Panc1 (cell line): Measurements from ENCODE around the gene FABP7. TPM values are rescaled to one million over a fixed set of nuclear protein-coding genes. Genes with fewer than 3 reads are reported as not detected.
A peak's percentile ranks its signal among the peaks of the same experiment; 100 is the strongest.

Source experiments
- ATAC-seq: fragments of 200-7000 bp; cut with Tn5 transposase; 2 replicates; pipeline ENCODE4 v1.9.1; 2020; ENCODE audit warnings: mild to moderate bottlenecking, moderate library complexity
- BruUV-seq: library from RNA; stranded (reverse); fragments of 400-500 nt; replicated peaks from 2 replicates; lab custom pipeline; 2021; lab: Mats Ljungman, UMichigan
- CTCF ChIA-PET: fragments of 300-600 bp; sonication (Branson Sonifier 250); formaldehyde crosslinking; loops from one replicate; lab custom pipeline; 2022; ENCODE audit warnings: antibody characterized with exemption; lab: Charles Lee
- POLR2A ChIA-PET: fragments of 300-600 bp; sonication (Branson Sonifier 250); formaldehyde crosslinking; loops from one replicate; lab custom pipeline; 2022; ENCODE audit warnings: antibody characterized with exemption; lab: Charles Lee
- DNase-seq: peaks from one replicate; pipeline ENCODE4 v3.0.0-alpha.2; 2010; ENCODE audit warnings: low read depth, low spot score
- H3K27ac ChIP-seq: 2 replicates; pipeline ENCODE4 v1.5.1; 2011; ENCODE audit warnings: mild to moderate bottlenecking, low read length, inconsistent platforms
- H3K27me3 ChIP-seq: fragments of 200-500 bp; sonication (Bioruptor generic); 2 replicates; pipeline ENCODE4 v1.6.0; 2014; ENCODE audit warnings: low read length, inconsistent platforms; ENCODE audit not compliant: control insufficient read depth, insufficient read depth
- H3K36me3 ChIP-seq: fragments of 200-500 bp; sonication (Bioruptor generic); 2 replicates; pipeline ENCODE4 v1.5.1; 2014; ENCODE audit warnings: inconsistent platforms, mild to moderate bottlenecking, low read length, moderate library complexity; ENCODE audit not compliant: control insufficient read depth, insufficient read depth
- H3K4me1 ChIP-seq: 2 replicates; pipeline ENCODE4 v1.5.1; 2011; ENCODE audit warnings: inconsistent platforms, mild to moderate bottlenecking, low read length, moderate library complexity; ENCODE audit not compliant: control insufficient read depth, insufficient read depth
- H3K4me3 ChIP-seq, 2 experiments: 2 replicates each; pipeline ENCODE4 v1.5.1; 2011 to 2012; ENCODE audit warnings: low read depth in 2 of 2, low read length in 2 of 2, mild to moderate bottlenecking in 2 of 2, inconsistent platforms in 1 of 2, moderate library complexity in 1 of 2
- H3K9me3 ChIP-seq: fragments of 200-500 bp; sonication (Bioruptor generic); 2 replicates; pipeline ENCODE4 v1.5.1; 2014; ENCODE audit warnings: low read depth, mild to moderate bottlenecking, inconsistent platforms, low read length, moderate library complexity; ENCODE audit not compliant: control insufficient read depth, insufficient read depth
- POLR2AphosphoS5 ChIP-seq: IDR thresholded peaks from 2 replicates; pipeline ENCODE4 v1.6.1; 2012; ENCODE audit warnings: mild to moderate bottlenecking, low read depth, low read length, moderate library complexity
- SIN3A ChIP-seq: IDR thresholded peaks from 2 replicates; pipeline ENCODE4 v1.6.1; 2012; ENCODE audit warnings: low read depth, mild to moderate bottlenecking, low read length, moderate library complexity, borderline replicate concordance; ENCODE audit not compliant: insufficient read depth
- TCF7L2 ChIP-seq: IDR thresholded peaks from 2 replicates; pipeline ENCODE4 v1.6.1; 2011; ENCODE audit warnings: mild to moderate bottlenecking, low read depth, low read length, inconsistent platforms
- in situ Hi-C: cut with HindIII; loops from 2 replicates; pipeline ENCODE4 v1.10.0; 2016; ENCODE audit warnings: low sequenced_read_pairs, low pct_unique_long_range_greater_than_20kb
- intact Hi-C: fragments of 100-400 bp; cut with micrococcal nuclease; formaldehyde crosslinking; loops from one replicate; pipeline ENCODE4 v1.10.0; 2022; ENCODE audit not compliant: unreplicated experiment
- total RNA-seq: library from RNA; stranded (reverse); gene quantifications from one replicate; pipeline ENCODE4 v1.2.1, GENCODE V29; 2021; ENCODE audit not compliant: unreplicated experiment
- TF ChIP-seq, protein P1 (sequence below): fragments of 450-650 bp; IDR thresholded peaks from 2 replicates; pipeline ENCODE4 v1.5.1; 2017; ENCODE audit warnings: mild to moderate bottlenecking
- TF ChIP-seq, protein P2 (sequence below), 2 experiments: IDR thresholded peaks; 2 replicates each; pipeline ENCODE4 v1.6.1; 2011 to 2012; ENCODE audit warnings: low read depth in 2 of 2, control low read depth in 1 of 2, low read length in 1 of 2, mild to moderate bottlenecking in 1 of 2, moderate library complexity in 1 of 2; ENCODE audit not compliant: insufficient read depth in 1 of 2

Gene FABP7
- total RNA-seq, 1 experiment from 2014 or later = not detected

DNA sequence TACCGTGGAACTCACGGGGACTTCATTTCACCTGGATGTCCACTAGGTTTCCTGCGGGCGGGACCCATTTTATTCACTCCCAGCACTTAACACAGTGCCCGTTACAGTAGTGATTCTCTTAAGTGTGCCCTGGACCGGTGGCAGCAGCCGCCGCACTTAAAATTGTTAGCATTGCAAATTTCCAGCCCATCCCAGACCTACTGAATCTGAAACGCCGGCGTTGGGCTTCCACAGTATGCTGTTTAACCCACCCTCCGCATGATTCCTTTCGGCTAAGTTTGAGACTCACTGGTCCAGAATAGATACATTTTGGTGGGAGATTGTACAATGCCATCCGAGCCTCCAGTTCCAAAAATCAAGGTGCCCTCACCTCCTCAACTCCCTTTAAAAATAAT is 10.5 kb downstream of the FABP7 start:
- Histone ChIP-seq H3K4me1 (peaks cover 9% of the 10 kb centered on the region; the same call in 1 of the 2 replicates), H3K4me3 (peak overlapping the region; percentile 65 to 70), H3K27me3 (peaks cover 4% of the 10 kb centered on the region; the same call in 1 of the 2 replicates), H3K36me3 (no peaks in the 10 kb centered on the region), H3K27ac (peak overlapping the region; percentile 68), H3K9me3 (no peaks in the 10 kb centered on the region)
- DNase-seq = no peak
- POLR2A ChIA-PET = interaction anchor here (0.6 kb wide), 1 partner anchor 138 kb away, joined by 3 read pairs; no protein-coding TSS in a partner anchor
- BruUV-seq = no TSS peak
- in situ Hi-C loops = no loop called here
- no peak for TF ChIP-seq POLR2AphosphoS5
- TF ChIP-seq, protein P1, sequence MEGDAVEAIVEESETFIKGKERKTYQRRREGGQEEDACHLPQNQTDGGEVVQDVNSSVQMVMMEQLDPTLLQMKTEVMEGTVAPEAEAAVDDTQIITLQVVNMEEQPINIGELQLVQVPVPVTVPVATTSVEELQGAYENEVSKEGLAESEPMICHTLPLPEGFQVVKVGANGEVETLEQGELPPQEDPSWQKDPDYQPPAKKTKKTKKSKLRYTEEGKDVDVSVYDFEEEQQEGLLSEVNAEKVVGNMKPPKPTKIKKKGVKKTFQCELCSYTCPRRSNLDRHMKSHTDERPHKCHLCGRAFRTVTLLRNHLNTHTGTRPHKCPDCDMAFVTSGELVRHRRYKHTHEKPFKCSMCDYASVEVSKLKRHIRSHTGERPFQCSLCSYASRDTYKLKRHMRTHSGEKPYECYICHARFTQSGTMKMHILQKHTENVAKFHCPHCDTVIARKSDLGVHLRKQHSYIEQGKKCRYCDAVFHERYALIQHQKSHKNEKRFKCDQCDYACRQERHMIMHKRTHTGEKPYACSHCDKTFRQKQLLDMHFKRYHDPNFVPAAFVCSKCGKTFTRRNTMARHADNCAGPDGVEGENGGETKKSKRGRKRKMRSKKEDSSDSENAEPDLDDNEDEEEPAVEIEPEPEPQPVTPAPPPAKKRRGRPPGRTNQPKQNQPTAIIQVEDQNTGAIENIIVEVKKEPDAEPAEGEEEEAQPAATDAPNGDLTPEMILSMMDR = no peak
- TF ChIP-seq, protein P2, sequence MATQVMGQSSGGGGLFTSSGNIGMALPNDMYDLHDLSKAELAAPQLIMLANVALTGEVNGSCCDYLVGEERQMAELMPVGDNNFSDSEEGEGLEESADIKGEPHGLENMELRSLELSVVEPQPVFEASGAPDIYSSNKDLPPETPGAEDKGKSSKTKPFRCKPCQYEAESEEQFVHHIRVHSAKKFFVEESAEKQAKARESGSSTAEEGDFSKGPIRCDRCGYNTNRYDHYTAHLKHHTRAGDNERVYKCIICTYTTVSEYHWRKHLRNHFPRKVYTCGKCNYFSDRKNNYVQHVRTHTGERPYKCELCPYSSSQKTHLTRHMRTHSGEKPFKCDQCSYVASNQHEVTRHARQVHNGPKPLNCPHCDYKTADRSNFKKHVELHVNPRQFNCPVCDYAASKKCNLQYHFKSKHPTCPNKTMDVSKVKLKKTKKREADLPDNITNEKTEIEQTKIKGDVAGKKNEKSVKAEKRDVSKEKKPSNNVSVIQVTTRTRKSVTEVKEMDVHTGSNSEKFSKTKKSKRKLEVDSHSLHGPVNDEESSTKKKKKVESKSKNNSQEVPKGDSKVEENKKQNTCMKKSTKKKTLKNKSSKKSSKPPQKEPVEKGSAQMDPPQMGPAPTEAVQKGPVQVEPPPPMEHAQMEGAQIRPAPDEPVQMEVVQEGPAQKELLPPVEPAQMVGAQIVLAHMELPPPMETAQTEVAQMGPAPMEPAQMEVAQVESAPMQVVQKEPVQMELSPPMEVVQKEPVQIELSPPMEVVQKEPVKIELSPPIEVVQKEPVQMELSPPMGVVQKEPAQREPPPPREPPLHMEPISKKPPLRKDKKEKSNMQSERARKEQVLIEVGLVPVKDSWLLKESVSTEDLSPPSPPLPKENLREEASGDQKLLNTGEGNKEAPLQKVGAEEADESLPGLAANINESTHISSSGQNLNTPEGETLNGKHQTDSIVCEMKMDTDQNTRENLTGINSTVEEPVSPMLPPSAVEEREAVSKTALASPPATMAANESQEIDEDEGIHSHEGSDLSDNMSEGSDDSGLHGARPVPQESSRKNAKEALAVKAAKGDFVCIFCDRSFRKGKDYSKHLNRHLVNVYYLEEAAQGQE (IDR thresholded peaks at IDR 0.05; ENCODE audit: insufficient read depth in 1 of 2, low read depth in 2 of 2, low read length in 1 of 2) = no peak
- no peak for TF ChIP-seq TCF7L2
- no peak for TF ChIP-seq SIN3A
- ATAC-seq = peak; percentile 65
- CTCF ChIA-PET = interaction anchor here (1.5 kb wide), 1 partner anchor 9 kb away, joined by 5 read pairs; no protein-coding TSS in a partner anchor
- intact Hi-C loops = no loop called here

- H3K4me3 ChIP-seq = peak overlapping the region; percentile 65 to 70
- H3K27ac ChIP-seq = peak overlapping the region; percentile 68; the same call in 1 of the 2 replicates
- no peaks in the 10 kb centered on the region for H3K9me3 ChIP-seq
- ChIA-PET POLR2A (no interaction called here), CTCF (no interaction called here)
- in situ Hi-C loops (no loop called here), intact Hi-C loops (no loop called here)
- DNase-seq = peak; percentile 18
- no TSS peak for BruUV-seq
- TF ChIP-seq POLR2AphosphoS5 = no peak
- TF ChIP-seq, protein P2 (IDR thresholded peaks at IDR 0.05; ENCODE audit: insufficient read depth in 1 of 2, low read depth in 2 of 2, low read length in 1 of 2) = no peak
- no peak for TF ChIP-seq TCF7L2
- no peaks in the 10 kb centered on the region for H3K36me3 ChIP-seq
- ATAC-seq = no peak
- peaks cover 9% of the 10 kb centered on the region; the same call in 1 of the 2 replicates for H3K4me1 ChIP-seq
- H3K27me3 ChIP-seq = peaks cover 4% of the 10 kb centered on the region; the same call in 1 of the 2 replicates
These were observed 11.2 kb downstream of the FABP7 start for GRCh38 chr6:122790423-122791309.
